ENCODE results near the gene SIK1.
"Not testable (repeated sequence)": the region's sequence is repeated elsewhere in the genome, so short reads cannot be mapped to it uniquely, and the experiment has no call there.

SIK1 gene

DNA sequence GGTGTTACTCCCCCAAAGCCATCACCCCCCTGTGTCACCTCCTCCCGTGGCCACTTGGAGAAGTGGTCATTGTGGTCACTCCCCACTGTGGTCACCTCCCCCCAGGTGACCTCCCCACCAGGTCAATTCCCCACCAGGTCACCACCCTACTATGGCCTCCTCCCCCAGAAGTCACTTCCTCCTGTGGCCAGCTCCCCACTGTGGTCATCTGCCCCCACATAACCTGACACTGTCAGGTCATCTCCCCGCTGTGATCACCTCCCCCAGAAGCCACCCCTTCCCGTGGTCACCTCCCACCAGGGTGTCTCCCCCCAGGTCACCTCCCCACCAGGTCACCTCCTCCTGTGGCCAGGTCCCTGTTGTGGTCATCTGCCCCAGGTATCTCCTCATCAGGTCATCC, 28.9 kb downstream of the SIK1 start:
- not testable (repeated sequence) for DNase-seq

DNA sequence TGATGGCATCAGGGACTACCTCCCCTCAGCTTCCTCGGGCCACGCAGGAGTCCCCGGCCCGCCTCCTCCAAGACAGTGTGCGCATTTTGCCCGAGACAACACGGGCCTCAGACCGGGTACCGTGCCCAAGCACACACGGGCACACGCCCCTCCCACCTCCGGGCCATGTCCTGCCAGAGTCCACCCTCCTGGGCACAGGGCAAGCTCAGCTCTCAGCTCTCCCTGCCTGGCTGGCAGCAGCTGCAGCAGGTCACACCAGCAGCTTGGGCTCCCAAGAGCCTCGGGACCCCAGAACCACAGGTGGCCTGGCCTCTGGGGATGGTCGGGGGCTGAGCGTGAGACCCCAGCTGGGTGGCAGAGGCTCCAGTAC, 29.5 kb downstream of the SIK1 start:
- DNase-seq, result not testable (repeated sequence)

DNA sequence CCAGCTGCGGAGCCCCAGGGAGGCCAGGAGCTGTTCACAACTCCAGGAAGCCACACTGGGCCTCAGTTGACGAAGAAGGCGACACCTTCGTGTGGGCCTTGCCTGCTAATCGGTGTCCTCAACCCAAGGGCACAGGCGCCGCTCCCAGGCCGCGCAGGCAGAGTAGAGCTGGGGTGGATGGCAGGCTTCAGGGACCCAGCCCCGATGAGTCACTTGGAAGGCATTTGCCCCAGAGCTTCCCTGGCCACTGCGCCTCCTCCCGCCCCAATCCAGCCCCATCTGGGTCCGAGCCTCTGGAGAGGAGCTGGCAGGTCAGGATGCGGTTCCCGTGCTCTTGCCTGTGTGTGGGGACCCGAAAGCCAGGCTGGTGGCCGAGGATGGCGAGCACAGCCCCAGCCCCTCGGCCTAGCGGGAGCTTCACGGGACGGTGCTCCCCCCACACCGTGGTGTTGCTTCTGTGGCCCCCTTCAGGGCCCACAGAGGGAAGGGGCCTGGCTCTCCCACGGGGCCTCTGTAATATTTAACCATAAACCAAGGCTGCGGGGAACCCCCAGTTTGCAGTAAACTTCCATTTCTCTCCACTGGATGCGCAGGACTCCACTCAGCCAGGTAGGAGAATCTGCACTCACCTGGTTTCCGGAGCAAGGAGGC, 30.0 kb downstream of the SIK1 start:
- not testable (repeated sequence) for DNase-seq

DNA sequence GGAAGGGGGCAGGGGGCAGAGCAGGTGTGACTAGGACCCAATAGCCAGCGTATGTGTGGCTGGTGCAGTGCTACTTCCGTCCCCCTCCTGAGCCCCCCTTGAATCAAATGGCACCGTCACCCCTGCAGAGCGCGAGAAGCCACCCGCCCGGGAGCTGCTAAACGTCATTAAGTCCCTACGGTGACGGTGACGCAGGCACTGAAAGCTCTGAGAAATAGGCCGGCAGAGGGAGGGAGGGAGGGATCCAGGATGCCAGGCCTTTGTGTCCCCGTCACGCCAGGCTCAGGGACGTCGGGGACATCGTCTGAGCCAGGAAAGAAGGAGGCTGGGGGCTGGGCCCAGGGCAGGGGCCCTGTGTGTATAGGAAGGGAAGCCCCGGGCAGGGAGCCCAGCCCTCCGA, 43.6 kb downstream of the SIK1 start:
- DNase-seq, result not testable (repeated sequence)

DNA sequence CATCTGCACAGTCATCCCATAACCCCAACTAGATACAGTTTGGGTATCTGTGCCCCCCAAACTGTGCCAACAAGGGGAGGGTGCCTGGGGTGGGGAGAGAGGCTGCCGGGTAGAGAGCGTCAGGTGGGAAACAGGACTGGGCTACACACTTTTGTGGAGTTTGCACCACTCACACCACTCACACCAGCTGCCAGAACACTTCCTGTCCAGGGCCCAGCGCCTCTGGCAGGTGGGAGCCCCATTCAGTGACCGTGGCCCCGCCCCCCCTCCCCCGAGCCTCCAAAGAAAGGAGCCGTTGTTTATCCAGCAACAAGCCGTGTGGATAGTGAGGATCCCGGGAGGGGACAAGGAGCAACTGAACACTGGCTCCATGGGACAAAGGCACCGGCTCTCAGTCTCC, 44.0 kb downstream of the SIK1 start:
- peak in 5 of 51 donors; percentile 20 to 48 (median 45) for DNase-seq

DNA sequence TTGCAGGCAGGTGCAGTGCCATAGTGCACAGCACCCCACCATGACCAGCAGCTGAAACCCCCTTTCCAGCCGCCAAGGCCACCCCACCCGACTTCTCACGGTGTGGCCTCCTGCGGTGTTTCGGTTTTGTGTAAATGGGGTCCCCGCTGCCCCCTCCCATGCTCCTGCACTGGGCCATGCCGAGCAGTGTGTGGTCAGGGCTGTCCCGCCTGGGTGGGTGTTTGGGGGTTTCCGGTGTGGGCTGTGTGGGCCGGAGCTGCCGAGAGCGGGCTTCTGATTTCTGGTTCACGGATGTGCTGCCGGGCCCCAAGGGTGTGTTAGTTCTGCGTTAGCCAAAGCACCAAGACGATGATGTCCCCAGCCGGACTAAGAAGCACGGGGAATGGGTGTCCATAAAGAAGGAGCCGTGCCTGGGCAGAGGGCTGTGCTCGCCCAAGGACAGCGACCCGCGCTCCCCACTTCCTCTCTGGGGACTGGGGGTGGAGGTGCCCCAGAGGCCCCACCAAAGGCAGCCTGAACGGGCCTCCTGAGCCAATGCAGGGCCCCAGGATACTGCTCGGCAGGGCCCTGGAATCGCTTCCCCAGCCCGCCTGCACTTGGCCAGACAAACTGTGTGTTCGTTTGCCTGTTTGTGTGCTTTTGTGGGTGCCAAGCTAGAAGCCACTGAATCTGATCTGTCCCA, 45.9 kb downstream of the SIK1 start:
- DNase-seq, result not testable (repeated sequence)

DNA sequence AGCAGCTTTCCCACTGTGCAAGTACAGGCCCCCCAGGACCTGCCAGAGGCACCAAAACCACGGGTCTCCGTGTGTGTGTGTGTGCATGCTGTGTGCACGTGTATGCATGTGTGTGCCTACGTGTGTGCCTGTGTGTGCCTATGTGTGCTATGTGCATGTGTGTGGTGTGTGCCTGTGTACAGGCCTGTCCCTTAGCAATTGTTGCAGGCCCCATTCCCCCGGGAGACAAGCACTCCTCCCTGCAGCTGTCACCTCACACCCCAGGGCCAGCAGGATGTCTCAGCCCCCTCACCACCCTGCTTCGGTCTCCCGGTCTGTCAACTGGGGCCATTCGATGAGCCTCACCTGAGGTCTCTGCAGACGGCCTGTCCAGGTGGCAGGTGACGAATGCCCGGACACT, 46.6 kb downstream of the SIK1 start:
- not testable (repeated sequence) for DNase-seq

DNA sequence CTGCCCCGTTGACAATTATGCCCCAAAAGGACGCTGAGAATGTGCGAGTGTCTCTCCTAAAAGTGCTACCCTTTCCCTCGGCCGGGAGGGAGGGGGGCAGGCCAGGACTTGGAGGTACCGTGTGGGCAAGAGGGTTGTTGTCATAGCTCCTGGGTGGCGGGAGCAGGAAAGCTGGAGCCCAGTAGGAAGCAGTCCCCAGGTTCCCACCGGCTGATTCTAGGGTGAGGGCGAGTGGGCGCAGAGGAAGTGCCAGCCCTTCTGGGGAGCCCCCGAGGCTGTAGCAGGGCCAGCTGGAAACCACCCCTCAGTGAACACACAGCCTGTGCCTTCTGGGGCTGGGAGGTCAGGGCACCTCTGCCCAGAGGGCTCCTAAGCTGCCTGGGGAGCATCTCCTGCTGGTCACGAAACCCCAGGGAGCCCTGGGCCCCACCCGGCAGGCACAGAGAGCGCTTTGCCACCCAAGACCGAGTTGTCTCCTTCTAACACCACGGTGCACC, 47.3 kb downstream of the SIK1 start:
- not testable (repeated sequence) for DNase-seq

DNA sequence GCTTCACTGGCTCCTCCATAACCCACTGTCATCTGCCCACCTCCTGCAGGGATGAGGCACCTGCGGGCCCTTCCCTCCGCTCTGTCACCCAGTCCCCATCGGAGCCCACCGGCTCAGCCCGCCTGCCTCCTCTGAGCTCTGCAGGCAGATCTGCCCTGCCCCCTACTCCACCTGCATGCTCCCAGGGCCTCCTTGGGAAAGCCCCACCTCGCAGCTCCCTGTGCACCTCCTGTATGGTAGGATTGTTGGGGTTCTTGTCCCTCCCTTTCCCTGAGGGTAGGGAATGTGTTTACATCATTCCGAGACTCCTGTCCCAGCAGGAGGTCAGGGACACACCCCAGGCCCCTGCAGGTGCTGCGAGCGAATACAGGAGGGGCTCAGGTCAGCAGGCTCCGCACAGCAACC, 50.5 kb downstream of the SIK1 start:
- DNase-seq, result no peak

DNA sequence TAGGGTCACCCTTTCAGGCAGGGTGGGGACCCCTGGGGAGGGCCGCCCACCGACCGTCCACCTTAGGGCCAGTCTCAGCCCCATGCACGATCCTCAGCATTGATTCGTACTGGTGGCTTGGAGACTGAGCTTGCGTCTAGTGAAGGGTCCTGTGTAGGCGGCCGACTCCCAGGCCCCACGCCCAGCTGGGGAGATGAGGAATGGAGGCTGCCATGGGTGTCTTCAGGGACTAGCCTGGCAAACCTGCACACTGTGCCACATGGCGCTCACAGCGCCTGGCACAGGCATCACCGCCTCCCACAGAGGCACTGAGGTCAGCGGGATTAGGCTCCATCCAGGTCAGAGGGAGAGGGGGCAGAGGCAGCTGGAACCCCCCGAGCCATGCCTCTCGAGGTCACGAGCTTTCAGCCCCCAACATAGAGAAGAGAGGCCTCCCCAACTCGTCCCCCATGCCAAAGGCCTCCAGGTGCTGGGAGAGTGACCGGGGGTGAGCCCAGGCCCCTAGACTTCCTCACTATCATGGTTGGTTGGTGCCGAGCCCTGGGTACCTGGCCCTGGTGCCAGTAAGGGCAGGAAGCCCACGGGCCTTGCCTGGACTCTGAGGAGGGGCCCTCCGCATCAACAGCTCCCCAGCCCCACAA, 51.0 kb downstream of the SIK1 start:
- DNase-seq, result no peak

DNA sequence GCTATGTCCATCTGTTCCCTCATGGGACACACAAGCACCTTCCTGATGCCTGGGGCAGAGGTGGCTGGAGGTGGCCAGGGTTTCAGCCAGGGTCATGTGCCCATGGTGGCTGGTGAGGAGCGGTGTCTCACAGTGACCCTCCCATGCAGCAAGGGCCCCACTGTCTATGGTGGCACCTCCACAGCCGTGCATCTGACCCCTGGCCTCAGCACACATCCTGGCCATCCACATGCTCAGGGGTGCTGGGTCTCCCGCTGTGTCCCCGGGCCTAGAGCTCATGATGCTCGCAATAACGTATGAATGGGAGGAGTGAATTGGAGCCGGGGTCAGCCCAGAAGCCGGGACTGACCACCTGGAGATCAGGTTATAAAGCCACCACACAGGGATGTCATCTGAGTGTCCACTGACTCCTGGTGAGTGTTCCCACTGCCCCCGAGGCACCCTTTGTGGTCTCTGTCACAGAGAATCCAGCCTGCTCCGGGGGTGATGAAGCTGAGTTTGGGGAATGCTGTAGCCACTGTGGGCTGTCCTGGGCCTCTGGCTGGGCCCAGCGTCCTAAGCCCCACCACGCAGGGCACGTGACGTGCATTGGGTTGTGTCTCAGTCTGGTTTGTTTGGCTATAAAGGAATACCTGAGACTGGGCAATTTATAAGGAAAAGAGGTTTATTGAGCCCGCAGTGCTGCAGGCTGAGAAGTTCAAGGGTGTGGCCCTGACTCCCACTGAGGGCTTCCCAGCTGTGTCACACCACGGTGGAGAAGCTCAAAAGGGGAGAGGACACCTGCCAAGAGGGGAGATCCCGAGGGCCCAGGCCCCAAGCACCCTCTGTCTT, 51.7 kb downstream of the SIK1 start:
- DNase-seq, result no peak

DNA sequence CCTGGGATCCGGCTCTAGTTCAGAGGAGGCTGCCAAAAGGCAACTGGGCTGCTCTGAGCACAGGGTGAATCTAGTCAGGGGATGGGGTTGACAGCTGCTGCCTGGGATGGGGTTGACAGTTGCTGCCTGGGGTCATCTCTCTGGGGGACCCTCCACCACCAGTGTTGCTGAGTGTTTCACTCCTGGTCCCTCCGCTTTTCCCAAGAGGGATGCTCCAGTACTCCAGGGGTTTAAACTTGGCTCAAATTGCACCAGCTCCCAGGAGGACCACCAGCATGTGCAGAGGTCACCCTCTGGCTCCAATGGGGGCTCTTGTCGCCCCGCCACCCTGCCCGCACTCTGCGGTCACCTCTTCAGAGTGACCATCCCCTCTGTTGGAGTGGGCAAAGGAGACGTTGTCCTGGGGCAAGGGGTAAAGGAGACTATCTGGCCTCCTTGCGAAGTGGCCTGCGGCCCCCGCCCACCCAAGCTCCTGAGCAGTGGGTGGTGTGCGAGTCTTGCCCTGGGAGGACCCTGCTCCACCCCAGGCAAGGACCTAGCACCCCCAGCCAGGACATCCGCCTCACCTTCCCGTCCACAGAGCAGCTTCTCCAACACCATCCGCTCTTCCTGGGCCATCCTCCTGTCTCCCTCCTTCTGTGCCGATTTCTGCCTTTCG, 52.6 kb downstream of the SIK1 start:
- DNase-seq, result no peak

DNA sequence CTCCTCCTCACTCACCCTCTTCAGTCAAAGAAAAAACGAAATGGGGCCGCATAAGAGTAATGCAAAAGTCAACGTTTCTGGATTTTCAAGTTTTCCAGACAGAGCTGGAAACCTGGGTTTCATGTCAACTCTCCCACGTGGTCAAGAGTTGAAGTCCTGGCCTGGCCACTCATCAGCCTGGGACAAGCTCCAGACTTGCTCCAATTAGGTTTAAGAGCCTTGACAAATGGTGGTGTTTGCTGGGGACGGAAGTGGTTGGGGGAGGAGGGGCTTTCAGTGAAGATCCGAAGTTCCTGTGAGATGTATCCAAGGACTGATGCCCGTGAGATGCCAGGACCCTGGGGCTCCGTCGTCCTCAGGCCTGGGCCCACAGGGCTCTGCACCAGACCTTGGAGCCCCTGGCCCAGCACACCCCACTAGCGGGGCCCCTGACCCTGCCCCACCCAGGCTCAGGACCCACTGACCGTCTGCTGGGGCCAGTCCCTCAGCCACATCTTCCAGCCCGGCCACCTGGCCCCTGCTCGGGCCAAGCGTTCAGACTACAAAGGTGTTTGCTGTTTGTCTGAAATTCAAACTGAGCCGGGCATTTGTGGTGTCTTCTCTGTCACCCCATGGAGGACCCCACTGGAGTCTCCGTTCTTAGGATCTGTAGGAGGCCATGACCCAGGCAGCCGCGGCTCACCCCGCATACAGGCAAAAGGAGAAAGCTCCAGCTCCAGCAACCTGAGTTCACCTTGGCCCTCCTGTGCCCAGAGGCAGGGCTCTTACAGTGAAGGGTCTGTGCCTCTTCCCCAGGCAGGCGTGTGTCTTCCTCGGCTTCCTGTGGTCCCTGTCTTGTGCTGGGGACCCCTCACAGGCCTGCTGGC, 53.3 kb downstream of the SIK1 start:
- peak in 2 of 51 donors; percentile 15 to 42 for DNase-seq

DNA sequence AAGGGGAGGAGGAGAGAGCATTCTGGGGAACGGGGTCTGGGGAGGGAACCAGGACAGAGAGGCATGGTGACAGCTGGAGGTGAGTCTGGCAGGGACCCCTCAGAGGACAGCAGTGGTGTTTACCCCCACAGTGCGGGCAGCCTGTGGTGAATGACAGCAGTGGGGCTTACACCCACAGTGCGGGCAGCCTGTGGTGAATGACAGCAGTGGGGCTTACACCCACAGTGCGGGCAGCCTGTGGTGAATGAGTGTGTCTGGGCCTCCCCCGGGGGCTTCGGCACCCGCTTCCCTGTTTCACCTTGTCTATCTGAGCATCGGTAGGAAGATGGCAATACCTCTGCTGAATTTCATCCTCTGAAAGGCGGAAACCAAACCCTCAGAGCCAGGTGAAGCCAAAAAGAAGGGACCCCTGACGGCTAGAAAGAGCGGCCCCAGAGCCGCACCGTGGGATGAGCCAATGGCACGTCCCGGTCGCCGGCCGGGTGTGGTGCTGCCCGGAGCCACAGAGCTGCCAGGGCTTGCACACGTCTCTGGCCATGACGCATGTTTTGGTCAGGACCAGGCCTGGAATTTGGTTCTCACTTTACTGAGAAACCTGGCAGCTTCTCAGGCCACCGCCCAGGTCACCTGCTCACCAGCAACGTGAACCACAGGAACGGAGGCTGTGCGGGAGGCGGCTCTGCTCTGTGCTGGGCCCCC, 54.1 kb downstream of the SIK1 start:
- no peak for DNase-seq

DNA sequence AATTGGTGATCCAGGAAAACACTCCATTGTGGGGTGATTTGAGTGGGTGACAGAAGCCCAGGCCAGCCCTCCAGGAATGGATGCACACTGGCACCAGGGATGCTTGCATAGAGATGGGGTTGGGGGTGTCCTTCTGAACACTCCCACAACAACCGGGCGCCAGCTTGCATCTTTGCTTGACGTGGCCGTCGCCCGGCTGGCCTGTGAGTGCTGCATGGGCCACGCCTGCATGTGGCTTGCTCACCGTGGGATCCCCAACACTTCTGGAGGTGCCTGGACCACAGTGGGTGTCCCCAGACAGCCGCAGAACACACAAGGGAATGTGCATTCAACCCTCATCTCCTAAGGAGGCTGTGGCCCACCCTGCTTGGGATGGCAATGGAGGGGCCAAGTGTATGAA, 55.1 kb downstream of the SIK1 start:
- no peak for DNase-seq

DNA sequence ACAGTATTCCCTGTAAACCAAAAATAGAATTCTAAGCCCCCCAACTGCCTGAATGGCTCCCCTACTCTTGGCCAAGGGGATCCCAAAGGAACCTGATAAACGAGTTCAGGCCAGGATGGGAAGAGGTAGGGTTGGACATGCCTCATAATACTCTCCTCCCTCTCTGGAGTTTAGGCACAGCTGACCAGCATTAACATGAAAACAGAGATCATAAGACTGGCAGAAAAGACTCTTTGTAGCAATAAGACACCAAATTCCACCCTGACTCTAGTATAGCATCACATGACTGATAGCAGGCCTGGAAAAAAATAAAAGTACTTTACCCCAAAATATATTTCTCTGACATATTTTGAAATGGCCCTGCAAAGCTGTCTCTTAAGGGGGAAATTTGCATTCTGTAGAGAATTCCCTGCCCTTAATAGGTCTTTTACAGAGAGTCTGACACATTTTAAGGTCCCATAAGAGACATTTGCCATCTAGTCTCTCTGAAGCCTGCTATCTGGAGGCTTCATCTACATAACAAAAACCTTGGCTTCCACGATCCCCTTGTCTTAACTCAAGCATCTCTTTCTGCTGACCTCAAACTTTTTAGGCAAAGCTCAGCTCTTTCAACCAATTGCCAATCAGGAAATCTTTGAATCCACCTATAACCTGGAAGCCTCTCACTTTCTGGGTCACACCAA, 55.9 kb downstream of the SIK1 start:
- DNase-seq, result no peak

DNA sequence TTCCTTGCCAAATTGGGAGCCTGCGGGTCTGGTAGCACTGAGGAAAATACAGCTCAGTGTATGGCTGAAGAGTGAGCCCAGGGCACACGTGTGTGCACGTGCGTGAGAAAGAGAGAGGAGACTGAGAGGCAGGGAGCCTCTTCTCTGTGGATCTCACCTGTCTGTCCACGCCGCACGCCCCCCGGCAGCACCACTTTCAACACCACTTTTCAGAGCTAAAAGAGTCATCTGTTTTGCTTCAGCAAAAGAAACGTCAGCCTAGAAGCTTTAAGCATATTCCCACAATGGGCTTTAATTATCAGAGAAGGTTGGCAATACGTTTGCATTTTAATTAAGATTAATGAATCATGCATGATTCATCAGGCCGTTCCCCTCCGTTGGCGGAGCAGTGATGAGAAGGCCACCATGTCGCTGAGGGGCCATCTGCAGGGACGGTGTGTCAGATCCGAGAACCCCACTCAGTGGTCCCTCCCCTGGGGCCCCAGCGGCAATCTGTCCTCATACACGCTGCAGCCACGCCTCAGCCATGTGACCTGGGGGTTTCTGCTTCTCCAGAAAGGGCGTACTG, 56.8 kb downstream of the SIK1 start:
- DNase-seq, result peak in 8 of 51 donors; percentile 26 to 61 (median 53)

DNA sequence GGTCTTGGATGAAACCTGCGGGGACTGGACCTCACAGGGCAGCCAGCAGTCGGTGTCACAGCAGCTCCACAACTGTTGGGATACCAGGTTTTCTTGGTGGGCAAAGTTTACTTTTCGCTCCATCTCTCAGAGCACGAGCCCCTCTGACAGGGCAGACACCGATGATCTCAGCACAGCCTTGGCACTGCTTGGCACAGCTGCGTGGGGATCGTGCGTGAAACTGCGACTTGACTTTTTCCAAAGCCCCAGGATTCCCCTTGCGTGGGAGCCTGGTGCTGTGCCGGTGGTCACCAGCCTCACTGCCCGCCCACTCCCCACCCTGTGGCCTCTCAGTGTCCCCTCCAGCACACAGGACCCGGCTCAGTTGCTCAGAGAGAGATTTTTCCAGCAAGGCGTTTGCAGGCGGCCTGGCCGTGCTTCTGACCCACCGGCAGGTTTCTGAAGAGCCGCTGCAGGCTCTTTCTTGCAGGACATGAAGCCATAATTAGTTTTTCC, 57.3 kb downstream of the SIK1 start:
- DNase-seq, result peak in 1 of 51 donors; percentile 61
